ENCODE data around the gene RAB1B.
"Not testable (repeated sequence)": the region's sequence is repeated elsewhere in the genome, so short reads cannot be mapped to it uniquely, and the experiment has no call there.

Gene RAB1B

DNA sequence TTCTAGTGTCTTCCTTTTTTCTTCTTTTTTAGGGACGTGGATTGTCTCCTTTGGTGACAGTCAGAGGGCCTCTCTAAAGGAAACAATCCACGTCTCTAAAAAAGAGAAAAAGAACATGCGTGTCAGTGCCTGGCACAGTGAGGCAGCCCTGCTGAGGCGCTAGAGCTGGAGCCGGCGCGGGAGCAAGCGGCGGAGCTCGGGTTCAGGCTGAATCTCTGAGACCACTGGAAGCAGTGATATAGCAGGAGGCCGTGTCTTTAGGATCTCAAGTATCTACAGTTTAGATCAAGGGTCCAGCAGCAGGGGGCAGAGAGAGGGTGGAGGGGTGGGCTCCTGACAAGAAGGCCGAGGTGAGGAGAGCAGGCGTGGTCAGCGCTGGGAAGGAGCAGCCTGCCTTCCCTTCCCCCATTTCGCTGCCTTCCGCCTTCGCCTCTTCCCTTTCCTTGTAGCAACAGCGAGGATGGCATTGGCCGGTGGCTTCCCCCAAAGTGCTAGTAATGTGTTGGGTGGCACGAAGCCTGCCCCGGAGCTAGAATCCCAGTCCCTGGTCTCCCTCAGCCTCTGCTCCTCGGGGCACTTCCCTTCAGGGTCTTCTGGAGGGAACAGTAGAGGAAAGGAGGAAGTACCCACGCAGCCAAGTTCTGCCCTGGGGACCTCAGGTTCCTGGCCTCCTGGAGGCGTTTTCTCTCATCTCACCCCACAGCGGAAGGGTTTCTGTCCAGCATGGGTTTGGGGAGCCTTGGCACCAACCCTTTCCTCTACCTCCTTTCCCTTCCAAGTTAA lies 28.2 kb upstream of the RAB1B start:
- no peak for DNase-seq (ENCODE audit: low read depth in 2 of 2)

DNA sequence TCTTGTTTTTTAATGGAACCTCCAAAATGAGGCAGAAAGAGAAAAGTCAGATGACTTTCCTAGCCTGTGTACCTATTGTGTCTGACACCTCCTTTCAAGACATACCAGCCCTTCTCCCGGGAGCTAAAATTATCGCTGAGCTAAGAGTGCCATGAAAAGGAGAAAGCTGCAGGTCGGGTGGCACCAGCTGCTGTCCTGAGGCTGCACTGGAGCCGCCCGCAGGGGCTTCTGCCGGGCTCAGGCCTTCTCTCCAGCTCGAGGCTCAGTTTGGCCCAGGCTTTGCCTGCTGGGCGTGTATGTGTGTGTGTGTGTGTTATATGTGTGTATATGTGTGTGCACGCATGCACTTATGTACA lies 27.7 kb upstream of the RAB1B start:
- DNase-seq (ENCODE audit: low read depth in 2 of 2): no peak

DNA sequence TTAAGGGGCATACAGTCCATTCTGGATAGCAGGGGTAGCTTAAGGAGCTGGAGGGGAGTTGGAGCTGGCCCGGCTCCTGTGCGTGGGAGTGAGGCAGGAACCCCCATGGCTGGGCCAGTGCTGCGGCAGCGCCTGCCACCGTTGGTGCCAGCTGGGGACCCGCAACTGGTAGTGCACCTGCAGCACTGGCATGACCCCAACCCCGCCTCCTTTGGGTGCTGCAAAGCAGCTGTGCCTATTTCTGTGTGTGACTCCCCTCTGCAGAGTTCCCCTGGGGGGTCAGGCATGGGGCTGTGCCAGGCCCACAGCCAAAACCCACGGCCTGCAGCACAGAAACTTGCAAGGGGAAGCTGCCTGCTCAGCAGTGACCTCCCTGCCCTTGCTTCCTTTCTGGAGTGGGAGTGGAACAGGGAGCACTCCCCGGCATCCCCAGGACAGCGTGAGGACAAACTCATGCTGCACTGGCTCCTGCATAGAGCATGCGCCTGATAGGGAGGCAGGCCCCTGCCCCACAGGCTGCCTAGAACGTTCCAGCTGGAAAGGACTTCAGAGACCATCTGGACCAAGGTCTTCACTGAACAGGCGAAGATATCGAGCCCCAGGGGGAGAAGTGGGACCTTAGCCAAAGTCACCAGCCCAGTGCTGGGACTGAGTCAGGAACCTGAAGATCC lies 26.2 kb upstream of the RAB1B start:
- no peak for DNase-seq (ENCODE audit: low read depth in 2 of 2)

DNA sequence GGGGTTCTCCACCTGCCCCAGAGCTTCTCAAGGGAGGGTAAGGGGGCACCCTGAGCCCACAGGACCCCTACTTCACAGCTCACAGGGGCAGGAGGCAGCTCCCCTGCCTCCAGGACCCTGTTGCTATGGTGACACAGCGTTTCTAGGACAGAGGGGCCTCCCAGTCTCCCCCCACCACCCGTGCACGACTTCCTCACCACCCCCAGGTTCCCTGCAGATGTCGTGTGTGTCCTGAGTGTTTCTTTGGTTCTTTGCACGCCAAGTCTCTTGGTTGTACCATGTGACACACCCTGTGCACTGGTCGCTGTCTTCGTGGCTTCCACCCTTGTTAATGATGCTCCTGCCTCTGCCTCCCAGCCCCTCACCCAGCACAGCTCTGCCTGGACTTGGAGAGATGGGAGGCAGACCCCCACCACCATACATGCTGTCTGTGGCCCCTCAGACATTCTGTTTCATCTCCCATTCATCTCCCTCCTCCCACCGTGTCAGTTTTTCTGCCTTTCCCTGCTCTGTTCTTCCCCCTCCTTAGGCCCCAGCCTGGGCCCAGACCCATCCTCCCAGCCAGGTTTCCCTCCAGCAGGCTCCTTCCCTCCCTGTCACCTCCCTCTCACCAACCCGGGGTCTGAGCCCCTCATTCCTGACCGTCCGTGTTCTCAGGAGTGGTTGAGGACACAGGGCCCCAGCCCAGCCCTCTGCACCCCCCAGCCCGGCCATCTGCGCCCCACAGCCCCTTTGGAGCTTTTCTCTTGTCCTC lies 24.5 kb upstream of the RAB1B start:
- no peak for DNase-seq (ENCODE audit: low read depth in 2 of 2)

DNA sequence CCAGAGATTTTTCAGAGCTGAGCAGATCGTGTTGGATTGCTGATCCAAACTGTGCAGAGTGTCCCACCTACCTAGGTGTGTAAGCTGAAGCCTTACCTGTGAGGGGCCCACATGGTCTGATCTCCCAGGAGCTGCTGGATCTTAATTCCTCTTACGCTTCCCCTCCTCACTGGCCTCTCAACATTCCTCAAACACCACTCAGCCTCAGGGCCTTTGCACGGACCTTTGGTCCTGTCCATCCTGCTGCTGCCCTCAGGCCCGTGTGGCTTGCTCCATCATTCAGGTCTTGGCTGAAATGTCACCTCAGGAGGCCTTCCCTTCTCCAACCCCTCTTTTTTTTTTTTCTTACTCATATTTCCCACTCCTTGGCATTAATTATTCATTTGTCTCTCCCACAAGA lies 21.1 kb upstream of the RAB1B start:
- DNase-seq (ENCODE audit: low read depth in 2 of 2): no peak

DNA sequence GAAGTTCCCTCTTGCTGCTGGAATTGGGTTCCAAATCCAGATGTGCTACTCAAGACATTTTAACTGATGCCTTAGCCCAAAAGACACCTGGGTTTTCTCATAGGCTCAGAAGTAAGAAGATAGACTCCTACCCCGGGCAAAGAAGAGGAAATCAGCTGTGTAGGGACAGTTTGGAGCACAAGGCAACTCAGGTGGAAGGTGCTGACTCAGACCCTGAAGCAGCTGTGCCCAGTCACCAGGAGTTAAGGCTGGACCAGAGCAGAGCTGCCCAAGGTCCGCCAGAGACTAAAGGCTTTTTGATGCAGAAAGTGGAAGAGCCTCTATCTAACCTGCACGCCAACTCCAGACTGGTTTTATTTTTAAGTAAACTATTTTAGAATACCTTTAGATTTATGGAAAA lies 20.6 kb upstream of the RAB1B start:
- no peak for DNase-seq (ENCODE audit: low read depth in 2 of 2)

DNA sequence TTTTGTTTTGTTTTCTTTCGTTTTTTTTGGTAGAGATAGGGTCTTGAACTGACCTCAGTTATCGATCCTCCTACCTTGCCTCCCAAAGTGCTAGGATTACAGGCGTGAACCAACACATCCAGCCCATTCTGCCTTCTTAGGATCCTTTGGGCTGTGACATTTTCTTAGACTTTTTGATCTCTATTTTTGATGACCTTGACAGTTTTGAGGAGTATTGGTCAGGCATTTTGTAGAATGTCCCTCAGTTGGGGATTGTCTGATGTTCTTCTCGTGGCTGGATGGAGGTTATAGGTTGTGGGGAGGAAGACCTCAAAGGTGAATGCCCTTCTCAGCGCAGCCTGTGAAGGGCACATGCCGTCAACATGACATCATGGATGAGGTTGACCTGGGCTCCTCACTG lies 19.5 kb upstream of the RAB1B start:
- no peak for DNase-seq (ENCODE audit: low read depth in 2 of 2)

DNA sequence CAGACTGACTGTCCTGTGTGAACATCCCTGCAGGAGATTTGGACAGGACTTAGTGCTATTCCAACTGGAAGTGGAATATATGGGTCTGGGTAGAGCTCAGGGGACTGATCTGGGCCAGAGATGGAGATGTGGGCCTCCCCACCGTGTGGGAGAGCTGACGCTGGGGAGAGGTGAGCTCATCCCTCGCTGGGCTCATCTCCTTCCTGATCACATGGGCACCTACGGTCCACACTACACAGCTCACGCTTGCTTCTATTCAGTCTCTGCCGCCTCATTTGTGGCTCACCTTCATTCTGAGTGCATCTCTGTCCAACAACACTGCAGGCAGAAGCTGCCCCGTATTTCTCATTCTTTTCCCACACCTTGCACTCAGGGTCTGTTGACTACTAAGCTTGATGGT lies 16.6 kb upstream of the RAB1B start:
- DNase-seq (ENCODE audit: low read depth in 2 of 2): no peak

DNA sequence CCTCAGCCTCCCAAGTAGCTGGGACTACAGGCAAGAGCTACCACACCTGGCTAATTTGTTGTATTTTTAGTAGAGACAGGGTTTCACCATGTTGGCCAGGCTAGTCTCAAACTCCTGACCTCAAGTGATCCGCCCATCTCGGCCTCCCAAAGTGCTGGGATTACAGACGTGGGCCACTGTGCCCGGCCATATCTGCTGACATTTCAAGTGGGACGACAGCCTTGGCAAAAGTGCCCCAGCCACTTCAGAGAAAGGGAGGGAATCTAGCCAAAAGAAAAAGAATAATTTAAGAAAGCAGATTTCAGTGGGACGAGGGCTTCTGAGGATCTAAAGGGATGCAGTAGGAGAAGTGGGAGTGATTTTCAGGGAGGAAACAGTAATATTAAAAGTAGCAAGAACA lies 15.4 kb upstream of the RAB1B start:
- not testable (repeated sequence) for DNase-seq (ENCODE audit: low read depth in 2 of 2)

DNA sequence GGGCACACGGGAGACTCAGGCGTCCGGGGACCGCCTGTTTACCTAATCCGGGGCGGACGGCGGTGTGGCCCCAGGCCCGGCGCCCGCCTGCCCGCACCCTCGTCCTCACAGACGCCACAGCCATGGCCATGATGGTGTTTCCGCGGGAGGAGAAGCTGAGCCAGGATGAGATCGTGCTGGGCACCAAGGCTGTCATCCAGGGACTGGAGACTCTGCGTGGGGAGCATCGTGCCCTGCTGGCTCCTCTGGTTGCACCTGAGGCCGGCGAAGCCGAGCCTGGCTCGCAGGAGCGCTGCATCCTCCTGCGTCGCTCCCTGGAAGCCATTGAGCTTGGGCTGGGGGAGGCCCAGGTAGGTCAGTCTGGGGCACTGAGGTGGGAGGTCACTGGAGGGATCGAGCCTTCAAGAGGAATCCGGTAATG lies 10.0 kb upstream of the RAB1B start:
- no peak for DNase-seq (ENCODE audit: low read depth in 2 of 2)

DNA sequence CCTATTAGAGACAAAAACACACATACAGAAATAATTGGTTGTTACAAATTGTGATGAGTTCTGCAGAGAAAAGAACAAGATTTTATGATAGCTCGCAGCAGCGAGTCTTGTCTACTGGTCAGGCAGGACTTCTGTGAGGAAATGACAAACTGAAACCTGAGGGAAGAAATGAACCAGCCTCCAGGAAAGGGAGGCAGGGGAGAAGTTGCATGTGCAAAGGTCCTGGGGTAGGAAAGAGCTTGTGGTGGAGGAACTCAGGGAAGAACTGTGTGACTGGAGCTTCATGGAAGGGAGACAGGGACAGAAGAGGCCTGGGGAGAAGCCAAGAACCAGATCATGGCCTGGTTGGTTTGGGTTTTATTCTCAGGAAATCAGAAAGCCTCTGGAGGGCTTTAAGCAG lies 9.2 kb upstream of the RAB1B start:
- no peak for DNase-seq (ENCODE audit: low read depth in 2 of 2)

DNA sequence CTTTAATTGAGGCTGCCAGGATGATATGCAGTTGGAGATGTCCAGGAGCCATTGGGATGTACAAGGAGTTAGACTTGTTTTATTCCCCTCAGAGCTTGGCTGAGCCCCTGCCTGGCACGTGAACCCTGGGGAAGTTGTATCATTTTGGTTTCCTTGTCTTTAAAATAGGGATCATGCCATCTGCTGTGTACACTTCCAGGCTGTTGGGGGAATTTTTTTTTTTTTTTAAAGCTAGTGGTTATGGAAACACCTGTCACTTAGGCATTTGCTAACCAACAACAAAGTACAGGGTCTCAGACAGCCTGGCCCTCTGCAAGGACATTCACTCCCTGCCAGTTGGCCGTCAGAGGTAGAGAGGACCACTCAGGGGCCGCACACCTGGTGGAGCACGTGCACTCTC lies 8.5 kb upstream of the RAB1B start:
- DNase-seq (ENCODE audit: low read depth in 2 of 2): no peak

DNA sequence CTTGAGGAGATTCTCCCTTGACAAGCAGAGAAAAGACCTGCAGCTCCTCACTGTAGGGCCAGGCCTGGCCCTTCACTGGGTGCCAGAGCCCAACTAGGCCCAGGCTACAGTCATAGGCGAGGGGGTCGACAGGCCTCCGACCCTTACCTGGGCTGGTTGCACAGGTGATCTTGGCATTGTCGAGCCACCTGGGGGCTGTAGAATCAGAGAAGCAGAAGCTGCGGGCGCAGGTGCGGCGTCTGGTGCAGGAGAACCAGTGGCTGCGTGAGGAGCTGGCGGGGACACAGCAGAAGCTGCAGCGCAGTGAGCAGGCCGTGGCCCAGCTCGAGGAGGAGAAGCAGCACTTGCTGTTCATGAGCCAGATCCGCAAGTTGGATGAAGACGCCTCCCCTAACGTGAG lies 6.9 kb upstream of the RAB1B start:
- no peak for DNase-seq (ENCODE audit: low read depth in 2 of 2)

DNA sequence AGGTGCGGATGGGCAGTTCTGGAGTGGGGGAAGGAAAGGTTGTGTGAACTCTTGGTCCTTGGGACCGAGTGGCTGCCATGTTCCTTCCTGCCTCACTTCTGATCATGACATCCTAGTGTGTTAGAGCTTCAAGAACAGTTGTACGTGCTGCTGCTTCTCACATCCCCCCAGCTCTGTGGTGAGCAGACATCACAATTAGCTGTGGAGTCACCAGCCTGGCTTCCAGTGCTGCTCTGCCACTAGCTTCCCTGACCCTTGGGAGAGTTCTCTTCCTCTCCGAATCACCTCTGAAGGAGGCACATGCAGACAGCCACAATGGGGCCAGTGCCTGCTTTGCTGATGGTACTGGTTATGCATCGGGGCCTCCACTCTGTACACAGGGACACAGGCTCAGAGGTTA lies 6.2 kb upstream of the RAB1B start:
- no peak for DNase-seq (ENCODE audit: low read depth in 2 of 2)

DNA sequence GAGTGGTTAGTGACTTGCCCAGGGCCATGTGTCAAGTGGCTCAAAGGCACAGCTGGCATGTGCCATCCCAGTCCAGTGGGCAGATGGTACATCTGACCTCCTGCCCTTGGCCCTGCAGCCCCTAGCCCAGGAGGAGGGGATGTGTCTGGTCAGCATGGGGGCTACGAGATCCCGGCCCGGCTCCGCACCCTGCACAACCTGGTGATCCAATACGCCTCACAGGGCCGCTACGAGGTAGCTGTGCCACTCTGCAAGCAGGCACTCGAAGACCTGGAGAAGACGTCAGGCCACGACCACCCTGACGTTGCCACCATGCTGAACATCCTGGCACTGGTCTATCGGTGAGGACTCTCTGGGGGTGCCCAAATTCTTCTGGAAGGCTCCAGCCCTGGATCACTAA lies 5.7 kb upstream of the RAB1B start:
- DNase-seq (ENCODE audit: low read depth in 2 of 2): no peak

DNA sequence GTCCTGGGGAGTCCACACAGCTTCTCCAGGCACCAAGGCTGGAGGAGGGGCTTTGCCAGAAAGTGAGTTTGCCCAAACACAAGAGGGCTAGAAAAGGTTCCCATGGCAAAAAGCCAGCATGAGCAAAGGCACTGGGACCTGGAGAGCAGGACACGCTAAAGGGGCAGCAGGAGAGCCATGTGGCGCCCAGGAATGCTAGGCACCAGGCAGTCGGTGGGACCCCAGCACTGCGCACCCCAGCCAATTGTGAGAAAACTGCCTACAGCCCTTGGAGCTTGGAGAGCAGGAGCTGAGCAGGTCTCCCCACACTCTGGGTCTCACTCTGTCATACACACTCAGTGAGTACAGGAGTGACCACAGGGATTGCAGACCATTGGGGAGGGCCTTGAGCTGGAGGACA lies 5.2 kb upstream of the RAB1B start:
- no peak for DNase-seq (ENCODE audit: low read depth in 2 of 2)

DNA sequence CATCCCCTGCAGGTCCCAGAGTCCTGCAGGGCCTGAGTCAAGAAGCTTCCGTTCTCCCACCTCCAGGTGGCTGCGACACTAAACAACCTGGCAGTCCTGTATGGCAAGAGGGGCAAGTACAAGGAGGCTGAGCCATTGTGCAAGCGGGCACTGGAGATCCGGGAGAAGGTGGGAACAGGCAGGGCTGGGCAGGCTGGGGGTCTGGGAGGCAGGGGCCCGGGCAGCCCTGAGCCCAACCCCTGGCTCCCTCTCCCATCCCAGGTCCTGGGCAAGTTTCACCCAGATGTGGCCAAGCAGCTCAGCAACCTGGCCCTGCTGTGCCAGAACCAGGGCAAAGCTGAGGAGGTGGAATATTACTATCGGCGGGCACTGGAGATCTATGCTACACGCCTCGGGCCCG lies 4.7 kb upstream of the RAB1B start:
- DNase-seq (ENCODE audit: low read depth in 2 of 2): no peak

DNA sequence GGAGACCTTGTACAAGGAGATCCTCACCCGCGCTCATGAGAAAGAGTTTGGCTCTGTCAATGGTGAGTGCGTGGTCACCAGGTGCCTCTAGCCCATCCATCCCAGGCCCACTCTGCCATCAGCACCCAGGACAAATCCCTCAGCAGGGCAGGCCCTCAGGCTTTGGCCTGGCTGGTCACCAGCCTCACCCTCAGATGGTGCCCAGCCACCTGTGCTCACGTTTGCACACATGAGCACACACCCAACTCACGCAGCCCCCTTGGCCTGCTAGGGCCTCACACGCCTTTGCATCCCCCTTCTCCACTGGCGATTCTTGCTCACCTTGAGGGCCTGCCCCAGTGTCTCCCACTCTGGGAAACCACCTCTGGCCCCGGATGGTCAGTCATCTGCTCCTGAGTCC lies 4.1 kb upstream of the RAB1B start:
- no peak for DNase-seq (ENCODE audit: low read depth in 2 of 2)

DNA sequence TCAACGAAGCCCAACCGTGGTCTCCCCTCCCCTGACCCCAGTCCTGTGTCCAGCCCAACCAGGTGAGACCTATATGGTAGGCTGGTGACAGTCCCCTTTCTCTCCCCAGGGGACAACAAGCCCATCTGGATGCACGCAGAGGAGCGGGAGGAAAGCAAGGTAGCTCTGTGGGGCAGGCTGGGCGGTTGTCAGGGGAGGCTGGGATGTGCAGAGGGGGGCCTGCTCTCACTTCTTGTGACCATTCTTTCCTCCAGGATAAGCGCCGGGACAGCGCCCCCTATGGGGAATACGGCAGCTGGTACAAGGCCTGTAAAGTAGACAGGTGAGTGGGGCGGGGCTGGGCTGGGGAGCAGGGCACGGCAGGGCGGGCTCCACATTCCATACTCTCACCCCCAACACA lies 3.5 kb upstream of the RAB1B start:
- DNase-seq (ENCODE audit: low read depth in 2 of 2): no peak

DNA sequence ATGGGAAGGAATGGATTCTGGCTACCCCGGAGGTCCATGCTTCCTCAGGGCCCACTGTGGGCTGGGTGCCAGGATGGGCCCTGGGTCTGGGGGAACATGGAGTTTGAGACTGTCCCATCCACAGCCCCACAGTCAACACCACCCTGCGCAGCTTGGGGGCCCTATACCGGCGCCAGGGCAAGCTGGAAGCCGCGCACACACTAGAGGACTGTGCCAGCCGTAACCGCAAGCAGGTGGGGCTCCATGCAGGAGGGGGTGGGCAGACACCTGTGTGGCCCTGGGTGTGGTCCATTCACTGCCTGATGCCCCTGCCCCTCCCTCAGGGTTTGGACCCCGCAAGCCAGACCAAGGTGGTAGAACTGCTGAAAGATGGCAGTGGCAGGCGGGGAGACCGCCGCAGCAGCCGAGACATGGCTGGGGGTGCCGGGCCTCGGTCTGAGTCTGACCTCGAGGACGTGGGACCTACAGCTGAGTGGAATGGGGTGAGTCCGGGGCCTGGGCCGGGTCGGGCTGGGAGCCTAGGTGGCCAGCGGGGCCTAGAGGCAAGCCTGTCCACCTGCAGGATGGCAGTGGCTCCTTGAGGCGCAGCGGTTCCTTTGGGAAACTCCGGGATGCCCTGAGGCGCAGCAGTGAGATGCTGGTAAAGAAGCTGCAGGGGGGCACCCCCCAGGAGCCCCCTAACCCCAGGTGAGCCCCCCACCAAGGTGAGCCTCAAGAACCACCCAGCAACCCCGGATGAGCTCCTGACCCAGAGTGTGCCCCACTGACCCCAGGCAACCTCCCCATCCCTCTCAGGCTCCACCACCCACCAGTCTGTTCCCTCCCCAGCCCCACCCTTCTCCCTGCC lies 2.7 kb upstream of the RAB1B start:
- no peak for DNase-seq (ENCODE audit: low read depth in 2 of 2)

DNA sequence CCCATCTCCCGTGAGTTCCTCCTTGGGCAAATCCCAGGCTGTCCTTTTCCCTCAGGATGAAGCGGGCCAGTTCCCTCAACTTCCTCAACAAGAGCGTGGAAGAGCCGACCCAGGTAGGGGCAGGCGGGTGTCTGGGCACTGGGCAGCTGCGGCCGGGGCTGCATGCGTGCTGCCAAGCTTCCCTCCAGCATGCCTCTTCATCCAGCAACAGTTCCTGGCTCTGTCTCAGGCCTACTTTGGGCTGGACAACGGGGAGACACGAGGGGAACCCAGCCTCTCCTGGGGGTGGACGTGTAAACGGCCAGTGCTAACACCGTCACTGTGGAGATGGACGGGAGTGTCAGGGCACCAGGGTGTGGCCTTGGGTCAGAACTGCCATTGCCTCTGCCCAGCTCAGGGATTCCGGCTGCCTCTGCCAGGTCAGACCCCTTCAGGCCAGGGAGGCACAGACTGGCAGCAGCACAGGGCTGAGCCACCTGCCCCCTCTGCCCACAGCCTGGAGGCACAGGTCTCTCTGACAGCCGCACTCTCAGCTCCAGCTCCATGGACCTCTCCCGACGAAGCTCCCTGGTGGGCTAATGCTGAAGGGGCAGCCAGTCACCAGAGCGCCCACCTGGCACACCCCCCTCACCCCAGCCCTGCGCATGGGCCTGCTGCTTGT lies 1.9 kb upstream of the RAB1B start:
- DNase-seq (ENCODE audit: low read depth in 2 of 2): no peak

DNA sequence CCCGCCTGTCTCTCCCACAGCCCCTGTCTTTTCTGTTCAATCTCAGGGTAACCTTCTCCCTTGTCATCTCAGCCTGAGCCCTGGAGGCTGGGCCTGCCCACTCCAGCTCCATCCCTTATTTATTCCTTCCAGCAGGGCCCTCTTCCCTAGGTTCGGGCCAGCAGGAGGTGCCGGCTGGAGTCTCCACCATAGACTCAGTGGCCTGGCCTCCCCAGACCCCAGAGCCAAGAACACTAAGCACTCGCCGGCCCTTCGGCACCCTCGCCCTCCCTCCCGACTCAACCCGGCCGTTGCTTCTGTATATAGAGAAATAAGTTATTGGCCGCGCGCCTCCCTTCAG lies 1.4 kb upstream of the RAB1B start:
- DNase-seq (ENCODE audit: low read depth in 2 of 2): no peak

Data from activated CD8-positive, alpha-beta memory T cell treated with anti-CD3 and anti-CD28 coated beads for 4 hours (primary cell).